Measurements from ENCODE around the gene GPR157.
"Not testable (repeated sequence)": the region's sequence is repeated elsewhere in the genome, so short reads cannot be mapped to it uniquely, and the experiment has no call there.

The GPR157 gene

GRCh38 chr1:9128520-9129265 is at the start of gene GPR157:
TSS of gene GPR157 (minus strand) at chr1:9129102. CDS start at chr1:9129027, 75 bp downstream.
- peak; percentile 80 for DNase-seq

DNA sequence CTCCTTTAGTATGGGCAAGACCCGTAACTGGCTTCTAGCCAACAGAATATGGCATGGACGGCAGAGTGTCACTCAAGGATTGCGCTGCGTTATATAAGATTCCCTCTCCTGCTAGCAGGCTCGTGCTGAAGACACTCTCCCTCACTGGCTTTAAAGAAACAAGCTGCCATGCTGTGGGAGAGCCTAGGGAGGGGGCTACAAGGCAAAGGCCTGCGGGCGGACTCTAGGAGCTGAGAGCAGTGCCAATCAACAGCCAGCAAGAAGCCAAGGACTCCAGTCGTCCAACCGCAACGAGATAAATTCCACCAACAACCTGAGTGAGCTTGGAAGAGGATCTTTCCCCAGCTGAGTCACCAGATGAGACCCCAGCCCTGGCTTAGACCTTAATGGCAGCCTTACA is 45.9 kb upstream of the GPR157 start:
- DNase-seq: no peak

- DNase-seq: no peak
Observed at GRCh38 chr1:9174243-9174642, 45.3 kb upstream of the GPR157 start.

DNA sequence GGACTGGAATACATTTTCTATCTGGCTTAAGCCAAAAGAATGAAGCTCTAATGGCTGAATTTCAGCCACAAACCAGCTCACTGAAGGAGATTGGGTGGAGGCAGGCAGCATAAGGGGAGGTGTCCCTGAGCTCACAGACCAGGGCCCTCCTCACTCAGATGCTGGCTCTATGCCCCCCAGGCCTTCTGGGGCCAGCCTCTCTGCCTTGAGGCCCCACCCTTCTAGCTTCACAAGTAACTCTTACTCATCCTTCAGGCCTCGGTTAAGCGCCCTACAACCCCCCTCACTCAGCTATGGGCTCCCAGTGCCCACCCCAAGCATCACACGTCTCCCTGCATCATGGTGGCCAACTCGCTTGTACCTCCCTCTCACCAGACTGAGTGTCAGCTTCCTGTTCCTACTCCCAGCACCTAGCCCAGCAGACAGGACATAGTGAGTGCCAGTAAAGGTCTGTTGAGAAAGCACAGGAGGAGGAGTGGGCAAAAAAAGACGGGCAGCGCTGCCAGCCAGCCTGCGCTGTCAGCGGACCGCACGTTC is 40.8 kb upstream of the GPR157 start:
- DNase-seq: no peak

DNA sequence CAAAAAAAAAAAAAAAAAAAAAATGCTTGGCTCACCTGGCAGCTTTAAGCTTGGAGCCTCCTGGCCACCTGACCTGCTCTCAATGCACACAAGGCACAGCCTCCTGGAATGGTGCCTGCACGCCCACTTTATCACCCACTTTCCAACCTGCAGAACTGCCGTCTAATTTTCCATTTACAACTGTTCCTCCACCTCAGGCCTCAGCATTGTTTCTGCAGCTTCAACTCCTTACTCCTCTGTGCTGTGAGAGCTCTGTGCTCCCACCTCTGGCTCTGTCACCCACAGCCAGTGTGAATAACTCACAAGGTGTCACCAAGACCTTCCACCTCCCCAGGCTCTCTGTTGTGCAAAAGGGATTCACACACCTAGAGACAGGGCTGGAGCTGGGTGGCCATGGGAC is 38.7 kb upstream of the GPR157 start:
- DNase-seq: no peak

DNA sequence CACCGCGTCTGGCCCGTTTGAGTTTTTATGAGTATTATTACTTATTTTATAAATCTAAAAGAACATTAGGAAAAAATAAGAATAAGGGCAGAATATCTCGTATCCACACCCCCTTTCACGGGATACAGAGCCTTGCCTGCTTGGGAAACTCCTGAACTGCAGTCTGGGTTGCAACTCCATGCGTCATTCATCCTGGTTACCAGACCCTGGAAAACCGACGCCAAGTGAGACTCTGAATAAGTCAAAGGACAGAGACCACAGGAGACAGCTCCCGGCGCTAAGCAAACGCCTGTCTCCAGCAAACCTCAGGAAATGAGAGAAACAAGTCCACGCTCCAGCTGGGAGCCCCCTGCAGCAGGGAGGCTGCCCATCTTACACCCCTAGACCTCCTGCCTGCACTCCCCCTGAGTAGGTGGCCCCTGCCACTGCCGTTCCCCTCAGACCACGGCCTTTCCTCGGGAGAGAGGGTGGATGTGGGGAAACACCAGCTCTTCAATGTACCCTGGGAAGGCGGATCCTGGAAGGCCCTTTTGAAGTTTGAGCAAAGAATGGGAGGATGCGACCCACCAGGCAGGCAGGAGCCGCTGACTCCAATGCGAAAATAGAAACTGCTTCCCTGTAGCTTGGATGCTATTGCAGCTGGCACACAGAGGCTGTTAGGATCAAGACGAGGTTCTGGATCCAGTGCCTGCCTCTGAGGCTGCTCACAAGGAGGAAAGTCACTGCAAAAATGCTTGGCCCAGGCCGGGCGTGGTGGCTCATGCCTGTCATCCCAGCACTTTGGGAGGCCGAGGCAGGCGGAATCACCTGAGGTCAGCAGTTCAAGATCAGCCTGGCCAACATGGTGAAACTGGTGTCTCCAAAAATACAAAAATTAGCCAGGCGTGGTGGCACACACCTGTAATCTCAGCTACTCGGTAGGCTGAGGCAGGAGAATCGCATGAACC is 37.7 kb upstream of the GPR157 start:
- no peak for DNase-seq

DNA sequence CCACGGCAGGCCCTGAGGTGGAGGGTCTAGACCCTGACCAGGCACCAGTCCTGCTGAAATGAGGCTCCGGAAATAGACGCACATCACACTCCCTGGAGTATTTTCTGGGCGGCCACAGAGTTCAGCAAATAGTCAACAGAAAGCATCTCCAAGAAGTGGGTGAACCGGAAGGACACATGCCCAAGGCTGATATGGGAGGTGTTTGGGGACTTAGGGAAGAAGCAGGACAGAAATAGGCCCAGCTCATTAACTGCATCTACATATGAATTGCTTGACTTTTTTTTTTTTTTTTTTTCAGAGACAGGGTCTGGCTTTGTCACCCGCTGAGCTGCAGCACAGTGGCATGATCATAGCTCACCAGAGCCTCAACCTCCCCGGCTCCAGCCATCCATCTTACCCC is 36.5 kb upstream of the GPR157 start:
- no peak for DNase-seq

DNA sequence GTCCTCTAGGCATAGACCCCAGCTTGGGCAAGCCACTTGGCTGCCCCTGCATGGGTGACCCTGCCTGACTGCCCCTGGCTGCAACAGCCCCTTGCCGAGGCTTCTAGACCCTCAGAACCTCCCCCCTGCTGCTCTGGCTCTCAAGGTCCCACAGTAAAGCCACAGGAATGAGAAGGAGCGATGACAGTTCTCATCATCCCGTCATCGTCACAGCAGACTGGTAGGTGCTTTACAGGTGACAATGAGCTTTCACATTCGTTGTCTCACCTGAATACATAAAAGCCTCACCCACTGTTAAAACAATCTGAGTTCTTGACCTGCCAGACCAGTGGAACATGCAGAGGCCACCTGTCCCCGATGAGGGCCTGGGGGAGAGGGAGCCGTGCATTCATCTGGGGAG is 36.0 kb upstream of the GPR157 start:
- DNase-seq: no peak

GRCh38 chr1:9164532-9164900 is 35.6 kb upstream of the GPR157 start:
- no peak for DNase-seq

DNA sequence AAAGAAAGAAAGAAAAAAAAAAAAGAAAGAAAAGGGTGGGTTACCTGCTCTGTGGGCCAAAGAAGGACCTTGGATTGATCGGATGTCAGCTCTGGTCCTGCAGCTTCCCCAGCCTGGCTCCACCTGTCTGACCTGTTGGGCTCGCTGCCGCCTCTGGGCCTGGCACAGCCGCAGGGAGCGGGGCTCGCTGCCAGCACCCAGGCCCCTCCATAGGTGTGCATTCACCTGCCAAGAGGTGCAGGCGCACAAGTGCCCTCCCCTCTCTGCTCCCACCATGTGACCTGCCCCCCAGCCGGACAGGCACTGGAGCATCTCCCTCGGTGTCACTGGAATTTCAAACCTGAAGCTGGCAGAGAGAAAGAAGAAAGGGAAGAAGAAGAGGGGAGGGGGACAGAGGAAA is 33.1 kb upstream of the GPR157 start:
- DNase-seq: no peak

GRCh38 chr1:9161342-9161741 is 32.4 kb upstream of the GPR157 start:
- DNase-seq: no peak

DNA sequence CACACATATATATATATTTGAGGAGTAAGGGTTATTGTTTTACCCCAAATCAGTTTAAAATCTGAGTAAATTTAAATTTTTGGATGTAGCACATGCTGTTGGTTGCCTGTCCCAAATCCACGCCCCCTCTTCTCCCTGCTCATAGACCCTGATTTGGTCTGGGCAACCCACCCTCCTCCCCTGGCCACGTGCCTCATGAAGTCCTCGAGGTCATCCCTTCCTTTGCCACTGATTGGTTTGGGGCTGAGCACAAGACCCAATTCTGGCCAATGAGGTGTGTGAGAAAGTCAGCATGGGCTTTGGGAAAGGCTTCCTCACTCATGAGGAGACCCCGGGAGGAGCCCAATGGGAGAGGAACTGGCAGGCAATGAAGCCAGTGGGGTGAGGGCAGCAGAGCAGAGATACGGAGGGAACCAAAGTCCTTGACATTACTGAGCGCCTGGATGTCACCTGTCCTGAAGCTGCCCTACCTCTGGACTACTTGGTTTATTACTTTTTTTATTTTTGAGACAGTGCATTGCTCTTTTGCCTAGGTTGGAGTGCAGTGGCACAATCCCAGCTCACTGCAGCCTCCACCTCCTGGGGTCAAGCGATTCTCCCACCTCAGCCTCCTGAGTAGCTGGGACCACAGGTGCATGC is 31.3 kb upstream of the GPR157 start:
- no peak for DNase-seq

GRCh38 chr1:9155879-9156278 is 27.0 kb upstream of the GPR157 start:
- DNase-seq: no peak

DNA sequence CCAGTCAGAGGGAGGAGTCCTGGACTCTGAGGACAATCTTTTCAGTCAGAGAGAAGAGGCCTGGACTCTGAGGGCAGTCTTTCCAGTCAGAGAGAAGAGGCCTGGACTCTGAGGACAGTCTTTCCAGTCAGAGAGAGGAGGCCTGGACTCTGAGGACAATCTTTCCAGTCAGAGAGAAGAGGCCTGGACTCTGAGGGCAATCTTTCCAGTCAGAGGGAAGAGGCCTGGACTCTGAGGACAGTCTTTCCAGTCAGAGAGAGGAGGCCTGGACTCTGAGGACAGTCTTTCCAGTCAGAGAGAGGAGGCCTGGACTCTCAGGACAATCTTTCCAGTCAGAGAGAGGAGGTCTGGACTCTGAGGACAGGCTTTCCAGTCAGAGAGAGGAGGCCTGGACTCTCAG is 26.5 kb upstream of the GPR157 start:
- DNase-seq: not testable (repeated sequence)

DNA sequence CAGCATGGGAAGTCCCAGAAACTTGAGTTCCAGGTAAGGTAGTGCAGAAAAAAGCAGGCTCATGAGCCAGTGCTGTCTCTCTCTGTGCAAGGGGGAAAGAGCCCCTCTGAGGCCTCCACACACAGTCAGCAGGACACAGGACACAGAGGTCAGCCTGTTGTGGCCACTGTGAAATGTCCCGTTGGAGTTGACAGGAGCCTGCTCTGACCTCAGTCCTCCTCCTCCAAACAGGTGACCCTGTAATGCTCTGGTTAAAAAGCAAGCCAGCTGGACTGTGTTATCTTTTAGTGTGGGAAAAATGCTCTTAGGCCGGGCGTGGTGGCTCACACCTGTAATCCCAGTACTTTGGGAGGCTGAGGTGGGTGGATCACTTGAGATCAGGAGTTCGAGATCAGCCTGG is 24.2 kb upstream of the GPR157 start:
- DNase-seq: no peak

- DNase-seq: no peak
Observed at GRCh38 chr1:9152535-9152934, 23.6 kb upstream of the GPR157 start.

DNA sequence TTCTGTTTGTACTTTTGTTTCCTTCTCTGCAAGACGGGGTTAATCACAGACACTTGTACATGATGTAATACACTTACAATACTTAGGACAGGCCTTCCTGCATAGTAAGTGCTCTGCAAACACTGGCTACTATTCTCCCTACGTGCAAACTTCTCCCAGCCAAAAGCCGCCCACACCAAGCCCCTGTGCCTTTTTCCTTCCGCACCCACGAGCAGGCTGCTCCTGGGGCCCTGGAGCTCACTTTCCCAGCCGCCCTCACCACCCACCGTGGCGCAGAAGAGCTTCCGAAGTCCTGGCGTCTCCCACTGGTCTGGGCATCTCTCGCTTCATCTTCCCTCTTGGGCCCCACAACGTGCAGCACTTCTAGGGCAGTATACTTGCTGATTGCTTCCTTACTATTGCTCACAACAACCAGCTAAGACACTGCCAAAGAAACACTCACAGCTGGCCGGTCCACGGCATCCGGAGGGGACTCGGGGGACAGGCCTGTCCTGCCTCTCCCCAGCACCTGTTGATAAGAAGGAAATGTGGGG is 22.5 kb upstream of the GPR157 start:
- no peak for DNase-seq

- DNase-seq: no peak
Observed at GRCh38 chr1:9150582-9151327, 21.9 kb upstream of the GPR157 start.

DNA sequence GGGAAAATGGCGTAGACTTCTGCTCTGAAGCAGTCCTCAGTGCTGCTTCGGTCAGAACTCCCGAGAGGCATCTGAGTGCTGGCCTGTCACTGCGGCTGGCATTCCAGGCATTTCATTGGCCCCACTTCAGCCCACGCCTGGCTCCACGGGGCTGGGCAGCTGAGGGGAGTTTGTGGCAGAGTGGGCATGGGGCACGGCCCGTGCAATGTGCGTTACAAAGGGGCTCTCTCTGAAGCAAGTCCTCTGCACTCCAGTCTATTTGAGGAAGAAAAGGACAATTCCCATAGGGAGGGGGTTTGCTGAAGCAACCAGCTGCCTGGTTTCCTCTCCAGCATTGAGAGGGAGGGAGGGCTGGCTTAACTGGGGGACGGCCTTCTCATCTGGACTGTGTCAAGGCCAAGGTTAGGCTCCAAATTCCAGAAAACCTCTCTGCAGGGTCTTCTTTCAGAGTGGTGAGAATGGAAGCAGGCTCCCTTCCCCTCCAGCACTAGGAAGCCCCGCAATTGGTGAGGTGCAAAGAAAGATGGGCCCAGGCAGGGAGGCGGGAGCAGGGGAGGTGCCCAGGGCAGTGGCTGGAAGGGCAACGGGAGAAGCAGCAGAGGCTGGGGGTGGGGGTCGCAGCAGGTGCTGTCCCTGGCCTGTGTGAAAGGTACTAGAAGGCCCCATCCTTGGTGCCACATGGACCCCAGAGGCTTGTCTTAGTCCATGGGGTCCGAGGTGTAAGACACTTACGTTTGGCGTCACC is 21.1 kb upstream of the GPR157 start:
- no peak for DNase-seq

- no peak for DNase-seq
Observed at GRCh38 chr1:9149151-9149550, 20.2 kb upstream of the GPR157 start.

- no peak for DNase-seq
Observed at GRCh38 chr1:9146156-9146555, 17.3 kb upstream of the GPR157 start.

- DNase-seq: no peak
Observed at GRCh38 chr1:9145714-9146113, 16.8 kb upstream of the GPR157 start.
